Hematopoietic multipotent progenitor cell treated with erythropoietin and hydrocortisone succinate and interleukin-3 and kit ligand, for 4 days (in vitro differentiated cells): ENCODE results near the gene POLR2A.

Experiments
- DNase-seq: peaks from one replicate; pipeline ENCODE4 v3.0.0-alpha.2; 2015

POLR2A gene

GRCh38 chr17:7509937-7510336 is 25.8 kb downstream of the POLR2A start:
- DNase-seq = no peak

GRCh38 chr17:7511108-7511507 is 26.9 kb downstream of the POLR2A start:
- DNase-seq = no peak

- no peak for DNase-seq
Observed at GRCh38 chr17:7512105-7512504, 27.9 kb downstream of the POLR2A start.

GRCh38 chr17:7512824-7513540 is 28.8 kb downstream of the POLR2A start:
- no peak for DNase-seq

- no peak for DNase-seq
Observed at GRCh38 chr17:7513850-7514419, 29.8 kb downstream of the POLR2A start.

- DNase-seq = peak; percentile 24
Observed at GRCh38 chr17:7515911-7516610, 31.9 kb downstream of the POLR2A start.

GRCh38 chr17:7523033-7523432 is 38.9 kb downstream of the POLR2A start:
- DNase-seq = peak; percentile 70

- no peak for DNase-seq
Observed at GRCh38 chr17:7528842-7529241, 44.7 kb downstream of the POLR2A start.

GRCh38 chr17:7530023-7530900 is 46.1 kb downstream of the POLR2A start:
- DNase-seq = no peak

- DNase-seq = no peak
Observed at GRCh38 chr17:7538050-7538449, 53.9 kb downstream of the POLR2A start.

GRCh38 chr17:7538891-7539545 is 54.9 kb downstream of the POLR2A start:
- DNase-seq = no peak

GRCh38 chr17:7541074-7541621 is 57.0 kb downstream of the POLR2A start:
- no peak for DNase-seq

GRCh38 chr17:7544911-7545310 is 60.7 kb downstream of the POLR2A start:
- no peak for DNase-seq

- DNase-seq = peak; percentile 72
Observed at GRCh38 chr17:7548585-7549400, 64.6 kb downstream of the POLR2A start, which contains the start of gene TNFSF12. Gene TNFSF12 (plus strand): TSS chr17:7549058. CDS start chr17:7549154, 96 bp downstream.
